C4-2B (cell line): ENCODE results near the gene KLHL36.

Source experiments
- ZFX ChIP-seq: fragments of 450-650 bp; IDR thresholded peaks from 2 replicates; pipeline ENCODE4 v1.6.1; 2017
- TF ChIP-seq, protein P1 (sequence below): fragments of 450-650 bp; conservative IDR thresholded peaks from 2 replicates; pipeline ENCODE4 v1.5.1; 2017; ENCODE audit warnings: mild to moderate bottlenecking

DNA sequence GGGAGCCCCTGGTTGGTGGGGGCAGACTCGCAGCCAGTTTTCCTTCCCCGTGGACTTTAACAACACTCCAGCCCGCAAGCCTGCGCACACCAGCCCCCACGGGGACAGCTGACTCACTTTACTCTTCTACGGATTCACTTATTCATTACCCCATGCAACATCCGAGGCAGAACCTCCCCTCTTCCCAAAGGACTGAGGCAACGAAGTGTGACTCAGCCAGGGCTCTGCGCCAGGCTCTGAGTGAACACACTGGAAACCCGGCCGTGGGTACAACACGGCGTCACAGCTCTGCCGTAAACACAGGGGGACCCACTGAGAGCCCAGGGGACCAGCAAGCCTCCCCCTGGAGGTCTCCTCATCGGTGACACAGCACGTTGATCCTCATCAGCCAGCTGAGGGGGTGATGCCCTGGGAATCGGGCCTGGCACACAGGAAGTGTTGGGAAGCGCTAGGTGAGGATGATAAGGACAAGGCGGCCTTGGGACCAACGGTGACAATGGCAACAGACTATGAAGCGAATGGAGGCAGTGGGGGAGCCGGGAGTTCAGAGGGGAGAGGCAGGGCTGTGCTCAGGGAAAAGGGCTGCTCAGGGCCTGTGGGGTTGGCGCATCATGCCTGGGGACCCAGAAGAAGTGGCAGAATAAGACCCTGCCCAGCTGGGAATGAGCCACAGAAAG, 45.0 kb upstream of the KLHL36 start:
- TF ChIP-seq, protein P1, sequence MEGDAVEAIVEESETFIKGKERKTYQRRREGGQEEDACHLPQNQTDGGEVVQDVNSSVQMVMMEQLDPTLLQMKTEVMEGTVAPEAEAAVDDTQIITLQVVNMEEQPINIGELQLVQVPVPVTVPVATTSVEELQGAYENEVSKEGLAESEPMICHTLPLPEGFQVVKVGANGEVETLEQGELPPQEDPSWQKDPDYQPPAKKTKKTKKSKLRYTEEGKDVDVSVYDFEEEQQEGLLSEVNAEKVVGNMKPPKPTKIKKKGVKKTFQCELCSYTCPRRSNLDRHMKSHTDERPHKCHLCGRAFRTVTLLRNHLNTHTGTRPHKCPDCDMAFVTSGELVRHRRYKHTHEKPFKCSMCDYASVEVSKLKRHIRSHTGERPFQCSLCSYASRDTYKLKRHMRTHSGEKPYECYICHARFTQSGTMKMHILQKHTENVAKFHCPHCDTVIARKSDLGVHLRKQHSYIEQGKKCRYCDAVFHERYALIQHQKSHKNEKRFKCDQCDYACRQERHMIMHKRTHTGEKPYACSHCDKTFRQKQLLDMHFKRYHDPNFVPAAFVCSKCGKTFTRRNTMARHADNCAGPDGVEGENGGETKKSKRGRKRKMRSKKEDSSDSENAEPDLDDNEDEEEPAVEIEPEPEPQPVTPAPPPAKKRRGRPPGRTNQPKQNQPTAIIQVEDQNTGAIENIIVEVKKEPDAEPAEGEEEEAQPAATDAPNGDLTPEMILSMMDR = no peak
- no peak for TF ChIP-seq ZFX
